Right lung (tissue), 5 donors: ENCODE measurements around the gene JPH4. TPM values are rescaled to one million over a fixed set of nuclear protein-coding genes. Genes with fewer than 3 reads are reported as not detected.

Experiments
- DNase-seq, 2 donors: peaks; one replicate each; pipeline ENCODE4 v3.0.0-alpha.2; 2013
- polyA plus RNA-seq, 5 donors: library from polyadenylated mRNA; unstranded; fragments of 120-200 nt; gene quantifications; one replicate each; pipeline versions ENCODE4 v1.2.1 to v1.2.3, GENCODE V29; 2013; ENCODE audit warnings: inconsistent platforms in 1 of 5, low replicate concordance in 1 of 5; ENCODE audit not compliant: insufficient read length in 5 of 5, insufficient read depth in 1 of 5

The JPH4 gene
- polyA plus RNA-seq, 5 donors = 0.69 to 1.2 (median 0.99) TPM

DNA sequence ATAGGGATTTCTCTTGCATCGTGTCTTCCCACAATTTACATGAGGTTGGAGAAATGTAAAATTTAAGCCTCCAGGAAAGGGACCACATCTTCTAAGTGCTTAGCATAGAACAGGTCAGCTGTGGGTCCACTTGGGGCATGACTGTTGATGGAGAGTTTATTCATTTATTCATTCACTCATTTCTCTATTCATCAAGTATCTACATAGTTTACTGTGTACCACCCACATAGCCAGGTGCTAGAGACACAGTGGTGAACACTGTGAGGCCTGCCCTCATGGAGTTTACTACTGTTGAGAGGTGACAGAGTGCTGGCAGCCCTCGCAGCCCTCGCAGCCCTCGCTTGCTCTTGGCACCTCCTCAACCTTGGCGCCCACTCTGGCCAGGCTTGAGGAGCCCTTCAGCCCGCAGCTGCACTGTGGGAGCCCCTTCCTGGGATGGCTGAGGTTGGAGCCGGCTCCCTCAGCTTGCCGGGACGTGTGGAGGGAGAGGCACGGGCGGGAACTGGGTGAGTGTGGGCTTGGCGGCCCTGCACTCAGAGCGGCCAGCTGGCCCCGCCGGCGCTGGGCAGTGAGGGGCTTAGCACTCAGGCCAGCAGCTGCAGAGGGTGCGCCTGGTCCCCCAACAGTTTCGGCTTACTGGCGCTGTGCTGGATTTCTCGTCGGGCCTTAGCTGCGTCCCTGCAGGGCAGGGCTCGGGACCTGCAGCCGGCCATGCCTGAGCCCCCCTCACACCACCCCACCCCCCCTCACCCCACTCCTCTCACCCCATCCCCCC lies 1.7 kb upstream of the JPH4 start:
- no peak for DNase-seq

DNA sequence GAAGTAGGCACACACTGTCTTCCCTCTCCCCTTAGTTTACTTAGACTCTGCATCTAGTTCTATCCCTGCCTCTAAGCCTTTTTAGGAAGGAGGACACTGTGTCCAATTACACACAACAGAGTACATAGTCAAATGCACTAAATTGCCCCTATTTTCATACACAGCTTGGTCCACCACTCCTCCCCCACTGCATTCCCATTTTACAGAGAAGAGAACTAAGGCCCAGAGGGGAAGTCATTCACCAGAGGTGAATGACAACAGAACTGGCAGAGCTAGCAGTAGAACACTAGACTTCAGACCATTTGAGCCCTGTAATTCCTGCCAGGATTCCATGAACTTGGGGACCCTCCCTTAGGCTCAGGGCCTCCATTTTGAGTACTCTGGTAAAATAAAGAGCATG lies 1.1 kb upstream of the JPH4 start:
- no peak for DNase-seq

GRCh38 chr14:23579311-23579630 lies 681 bp upstream of the JPH4 start:
- no peak for DNase-seq

GRCh38 chr14:23577710-23578392 lies 739 bp downstream of the JPH4 start:
- DNase-seq = no peak

DNA sequence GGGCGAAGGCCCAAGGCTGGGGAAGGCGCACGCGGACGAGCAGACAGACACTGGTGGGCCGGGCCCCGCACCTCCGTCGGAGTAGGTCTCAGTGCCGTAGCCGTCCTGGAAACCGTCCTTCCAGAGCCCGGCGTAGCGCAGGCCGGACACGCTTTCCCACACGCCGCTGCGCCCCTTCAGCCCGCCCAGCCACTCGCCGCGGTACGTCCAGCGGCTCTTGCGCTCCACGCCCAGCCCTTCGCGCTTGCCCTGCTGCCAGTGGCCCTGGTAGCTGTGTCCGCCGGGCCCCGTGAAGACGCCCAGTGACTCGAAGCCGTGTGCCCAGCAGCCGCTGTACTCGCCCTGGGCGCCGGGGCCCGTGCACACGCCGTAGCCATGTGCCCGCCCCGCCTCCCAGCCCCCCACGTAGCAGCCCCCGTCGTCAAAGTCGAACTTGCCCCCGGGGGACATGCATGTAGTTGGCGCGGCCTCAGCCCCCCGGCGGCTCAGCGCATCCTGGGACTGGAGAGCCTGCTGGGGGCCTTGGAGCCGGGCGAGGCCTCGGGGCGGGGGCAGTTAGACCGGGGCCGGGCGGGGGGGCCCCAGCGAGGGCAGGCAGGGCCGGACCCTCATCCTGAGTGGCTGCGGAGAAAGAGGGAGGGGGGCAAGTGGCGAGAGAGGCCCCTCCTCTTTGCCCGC lies 1.4 kb downstream of the JPH4 start:
- no peak for DNase-seq

GRCh38 chr14:23573384-23574015 lies 5.1 kb downstream of the JPH4 start:
- DNase-seq = no peak

GRCh38 chr14:23572836-23573235 lies 5.8 kb downstream of the JPH4 start:
- DNase-seq = no peak

DNA sequence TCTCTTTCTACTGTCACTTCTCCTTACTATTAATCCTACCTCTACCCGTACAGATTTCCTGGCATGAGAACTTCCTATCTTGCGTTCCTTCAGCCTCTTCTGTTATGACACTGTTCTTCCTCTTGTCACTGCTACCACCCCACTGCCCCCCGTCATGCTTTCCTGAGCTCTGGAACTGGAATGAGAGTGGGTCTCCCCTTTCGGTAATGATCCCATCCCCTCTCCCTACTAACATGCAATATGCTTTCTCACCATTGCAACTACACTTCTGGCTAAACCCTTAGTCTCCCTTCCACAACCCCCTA lies 6.1 kb downstream of the JPH4 start:
- DNase-seq = no peak

GRCh38 chr14:23571701-23572523 lies 6.7 kb downstream of the JPH4 start:
- no peak for DNase-seq

GRCh38 chr14:23570806-23571483 lies 7.6 kb downstream of the JPH4 start:
- DNase-seq = no peak

GRCh38 chr14:23569443-23570151 lies 9.0 kb downstream of the JPH4 start:
- no peak for DNase-seq

DNA sequence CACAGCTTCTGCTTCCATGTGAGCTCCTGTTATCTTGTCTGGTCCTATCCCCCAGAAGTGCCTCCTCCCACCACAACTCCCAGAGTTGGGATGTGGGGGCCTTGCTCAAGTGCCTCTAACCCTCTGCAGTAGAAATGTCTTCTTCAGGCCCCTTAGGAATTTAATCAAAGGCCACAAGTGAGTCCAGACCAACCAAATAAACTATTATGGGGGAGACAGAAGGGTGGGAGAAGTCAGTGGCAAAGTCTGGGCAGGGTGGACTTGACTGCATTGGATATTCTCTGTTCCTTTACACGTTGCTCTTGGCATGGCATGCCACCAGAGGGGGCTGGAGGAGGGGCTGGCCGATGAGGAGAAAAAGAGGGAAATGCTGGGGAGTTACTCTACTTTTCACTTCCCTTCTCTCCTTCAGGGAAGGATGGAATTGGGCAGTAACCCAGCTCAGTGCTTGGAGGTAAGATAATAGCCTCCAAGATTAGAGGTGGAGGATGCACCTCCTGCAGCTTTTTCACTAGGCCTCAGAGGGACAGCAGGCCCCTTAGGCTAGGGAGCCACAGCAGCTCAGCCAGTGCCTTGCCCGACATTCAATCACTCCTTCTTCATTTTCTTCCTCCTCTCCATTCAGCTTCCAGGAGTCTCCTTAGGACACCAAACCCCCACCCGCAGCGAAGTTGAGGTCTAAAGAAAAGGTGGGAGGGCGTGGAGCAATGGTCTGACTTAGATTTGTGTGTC lies 9.8 kb downstream of the JPH4 start:
- DNase-seq = no peak

DNA sequence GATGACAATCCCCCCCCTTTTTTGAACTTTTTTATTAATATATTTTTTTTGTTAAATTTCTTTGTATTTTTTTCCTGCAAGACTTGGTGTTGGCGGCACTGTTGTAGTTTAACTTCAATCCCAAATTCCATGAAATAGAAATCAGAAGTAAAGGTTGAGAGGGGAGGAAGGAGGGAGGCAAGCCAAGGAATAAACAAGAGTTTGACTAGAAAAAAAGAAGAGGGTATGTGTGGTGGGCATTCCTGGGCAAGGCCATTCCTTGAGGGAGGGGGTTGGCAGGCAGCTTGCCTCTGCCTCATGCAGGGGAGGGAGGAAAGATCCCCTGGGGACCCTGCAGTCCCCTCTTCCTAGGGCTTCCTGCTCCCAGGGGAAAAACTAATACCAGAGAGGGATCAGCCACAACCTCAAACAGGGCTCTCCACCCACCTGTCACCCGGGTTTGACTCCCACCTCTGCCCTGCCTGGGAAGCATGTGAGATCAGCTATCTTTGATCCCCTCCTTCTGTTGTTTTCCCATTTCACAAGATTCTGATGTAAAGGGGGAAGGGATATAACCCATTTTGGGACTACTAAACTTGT lies 10.5 kb downstream of the JPH4 start:
- no peak for DNase-seq

DNA sequence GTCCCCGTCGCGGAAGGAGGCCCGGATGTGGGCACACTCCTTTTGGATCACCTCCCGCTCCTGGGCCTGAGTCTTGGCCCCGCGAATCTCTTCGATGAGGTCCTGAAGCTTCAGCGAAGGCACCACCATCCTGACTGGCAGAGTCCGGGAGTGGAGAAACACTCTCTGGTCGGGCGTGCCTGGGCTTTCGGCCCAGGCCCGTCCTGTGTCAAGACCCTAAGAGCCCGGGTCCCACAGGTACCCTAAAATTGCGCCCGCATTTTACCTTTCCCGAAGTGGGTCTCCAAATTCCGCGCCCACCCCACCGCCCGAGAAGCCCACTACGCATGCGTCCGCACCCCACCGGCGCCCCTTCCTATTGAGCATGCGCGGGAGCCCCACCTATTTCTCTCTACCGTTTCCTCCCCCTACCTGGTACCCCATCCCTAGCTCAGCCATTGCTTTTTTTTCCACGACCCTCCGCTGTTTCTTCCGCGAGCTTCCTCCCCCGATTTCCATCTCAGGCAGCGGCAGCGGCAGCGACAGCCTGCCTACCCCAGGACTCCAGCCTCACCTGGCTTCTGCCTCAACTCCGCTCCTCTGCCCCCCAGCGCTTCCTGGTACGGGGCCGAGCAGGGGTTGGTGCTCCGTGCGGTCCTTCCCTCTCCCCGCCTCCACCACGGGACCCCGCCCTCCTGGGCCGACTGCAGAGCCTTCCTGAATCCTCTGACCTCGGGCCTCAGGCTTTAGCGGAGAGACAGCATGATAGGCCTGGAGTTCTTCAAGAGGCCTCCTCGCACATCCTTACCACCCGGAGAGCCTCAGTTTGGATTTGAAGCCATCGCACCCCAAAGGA lies 11.2 kb downstream of the JPH4 start, which contains the start of gene AP1G2:
Gene AP1G2, minus strand, starts transcription at position 606 of the 835 bp plus-strand sequence. Its CDS starts 477 bp downstream, at position 129.
- DNase-seq = peak; percentile 75 to 77

DNA sequence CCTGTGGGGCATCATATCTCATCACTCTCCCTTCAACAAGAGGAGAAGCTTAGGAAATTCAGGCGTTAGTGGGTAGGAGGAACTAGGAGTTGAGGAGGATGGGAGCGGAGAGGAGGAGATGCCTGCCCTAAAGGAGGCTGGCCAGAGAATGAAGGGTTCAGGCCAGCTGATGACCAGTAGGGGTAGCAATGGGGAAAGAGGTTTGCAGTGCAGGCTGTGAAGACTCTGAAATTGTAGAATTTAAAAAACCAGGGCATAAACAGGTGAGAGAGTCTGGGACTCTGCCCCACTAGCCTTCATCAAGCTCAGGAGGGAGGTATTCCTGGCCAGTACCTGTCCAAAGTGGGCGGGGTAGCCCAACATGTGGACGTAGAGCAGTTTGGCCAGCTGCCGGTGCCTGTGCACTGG lies 11.8 kb downstream of the JPH4 start:
- no peak for DNase-seq

- DNase-seq = no peak
These were observed 12.3 kb downstream of the JPH4 start for GRCh38 chr14:23566112-23566777.

- no peak for DNase-seq
These were observed 13.0 kb downstream of the JPH4 start for GRCh38 chr14:23565626-23566025.

DNA sequence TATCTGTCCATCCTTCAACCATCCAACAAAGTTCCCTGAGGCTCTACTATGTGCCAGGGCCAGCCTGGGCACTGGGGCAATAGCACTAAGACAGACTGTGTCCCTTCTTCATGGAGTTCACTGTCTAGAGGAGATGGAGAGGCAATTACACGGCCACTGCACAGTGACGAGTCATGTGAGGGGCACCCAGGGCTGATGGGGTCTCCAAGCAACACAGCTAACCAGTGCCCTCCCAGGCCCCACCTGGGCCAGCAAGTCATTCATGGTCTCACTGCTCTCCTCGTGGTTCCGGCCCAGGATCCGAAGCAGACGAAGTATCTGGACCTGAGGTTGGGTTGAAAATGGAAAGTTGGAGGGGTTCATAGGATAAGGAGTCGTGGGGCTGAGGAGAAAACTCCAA lies 13.7 kb downstream of the JPH4 start:
- no peak for DNase-seq
